GM18498 (cell line): ENCODE measurements around the gene GCDH.
A peak's percentile ranks its signal among the peaks of the same experiment; 100 is the strongest.
"Not testable (repeated sequence)": the region's sequence is repeated elsewhere in the genome, so short reads cannot be mapped to it uniquely, and the experiment has no call there.

ENCODE experiments used
- ATAC-seq: cut with Tn5 transposase; IDR thresholded peaks from one replicate; pipeline ENCODE4 v1.9.1; 2021; ENCODE audit warnings: mild to moderate bottlenecking, moderate library complexity; ENCODE audit not compliant: unreplicated experiment

Gene GCDH

DNA sequence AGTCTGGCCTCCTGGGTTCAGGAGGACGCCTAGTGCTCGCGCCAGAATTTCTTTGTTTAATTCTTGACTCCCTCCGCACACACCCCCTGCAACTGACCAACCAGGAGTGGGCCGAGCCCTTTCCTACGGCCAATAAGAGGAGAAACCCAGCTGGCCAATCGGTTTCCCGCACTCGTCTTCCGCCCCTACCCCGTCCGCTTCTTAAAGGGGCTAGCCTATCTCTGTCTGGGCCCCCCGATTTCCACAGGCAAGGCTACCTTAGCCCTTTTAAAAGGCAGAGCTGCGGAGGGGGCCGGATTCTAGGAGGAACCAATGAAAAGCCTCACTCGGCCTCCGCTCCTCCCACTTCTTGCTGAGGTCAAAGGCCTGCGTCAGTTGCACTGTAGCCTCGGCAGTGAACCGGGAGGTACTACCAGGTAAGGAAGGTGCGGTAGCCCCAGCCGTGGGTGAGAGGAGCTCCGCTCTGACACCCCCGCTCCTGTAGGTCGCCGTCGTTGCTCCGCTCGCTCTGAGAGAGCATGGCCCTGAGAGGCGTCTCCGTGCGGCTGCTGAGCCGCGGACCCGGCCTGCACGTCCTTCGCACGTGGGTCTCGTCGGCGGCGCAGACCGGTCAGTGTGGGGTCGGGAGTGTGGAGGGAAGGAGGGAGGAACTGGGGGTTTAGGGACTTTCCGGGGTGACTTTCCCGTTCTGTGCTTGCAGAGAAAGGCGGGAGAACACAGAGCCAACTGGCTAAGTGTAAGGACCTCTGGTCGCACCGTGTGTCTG, at the start of gene GCDH:
TSS of gene GCDH (plus strand) at position 374 of the 766 bp plus-strand sequence. CDS start at position 519, 145 bp downstream.
- ATAC-seq: peak; percentile 94

DNA sequence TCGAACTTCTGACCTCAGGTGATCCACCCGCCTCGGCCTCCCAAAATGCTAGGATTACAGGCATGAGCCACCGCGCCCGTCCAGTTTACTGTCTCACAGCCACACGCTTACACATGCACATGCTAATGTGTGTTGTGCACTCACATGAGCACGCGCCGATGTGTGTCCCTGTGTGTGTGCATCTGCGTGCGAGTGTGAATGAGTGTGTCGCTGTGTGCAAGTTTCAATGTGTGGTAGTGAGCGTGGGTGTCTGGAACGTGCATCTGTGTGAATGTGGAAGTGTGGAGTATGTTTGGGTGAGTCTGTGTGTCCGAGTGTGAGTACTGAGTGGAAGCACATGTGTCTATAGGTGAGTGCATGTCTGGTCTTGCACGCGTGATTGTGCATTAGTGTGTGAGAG, 48.4 kb upstream of the GCDH start:
- no peak for ATAC-seq

DNA sequence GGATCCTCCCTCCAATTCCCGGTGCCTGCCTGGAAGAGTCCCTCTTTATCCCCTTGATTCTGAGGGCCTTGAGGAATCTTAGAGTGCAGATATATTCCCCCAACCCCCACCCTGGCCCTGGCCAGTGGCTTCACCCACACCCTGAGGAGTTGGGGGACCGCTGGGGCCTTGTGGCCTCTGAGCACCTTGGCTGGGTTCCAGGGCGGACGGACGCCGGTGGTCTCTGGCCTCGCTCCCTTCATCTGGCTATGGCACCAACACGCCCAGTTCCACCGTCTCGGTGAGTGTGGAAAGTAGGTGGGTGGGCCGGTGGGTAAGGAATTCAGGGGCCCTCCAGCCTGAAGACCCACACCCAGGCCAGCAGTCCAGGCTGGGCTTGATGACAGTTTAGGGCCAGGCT, 47.6 kb upstream of the GCDH start:
- no peak for ATAC-seq

DNA sequence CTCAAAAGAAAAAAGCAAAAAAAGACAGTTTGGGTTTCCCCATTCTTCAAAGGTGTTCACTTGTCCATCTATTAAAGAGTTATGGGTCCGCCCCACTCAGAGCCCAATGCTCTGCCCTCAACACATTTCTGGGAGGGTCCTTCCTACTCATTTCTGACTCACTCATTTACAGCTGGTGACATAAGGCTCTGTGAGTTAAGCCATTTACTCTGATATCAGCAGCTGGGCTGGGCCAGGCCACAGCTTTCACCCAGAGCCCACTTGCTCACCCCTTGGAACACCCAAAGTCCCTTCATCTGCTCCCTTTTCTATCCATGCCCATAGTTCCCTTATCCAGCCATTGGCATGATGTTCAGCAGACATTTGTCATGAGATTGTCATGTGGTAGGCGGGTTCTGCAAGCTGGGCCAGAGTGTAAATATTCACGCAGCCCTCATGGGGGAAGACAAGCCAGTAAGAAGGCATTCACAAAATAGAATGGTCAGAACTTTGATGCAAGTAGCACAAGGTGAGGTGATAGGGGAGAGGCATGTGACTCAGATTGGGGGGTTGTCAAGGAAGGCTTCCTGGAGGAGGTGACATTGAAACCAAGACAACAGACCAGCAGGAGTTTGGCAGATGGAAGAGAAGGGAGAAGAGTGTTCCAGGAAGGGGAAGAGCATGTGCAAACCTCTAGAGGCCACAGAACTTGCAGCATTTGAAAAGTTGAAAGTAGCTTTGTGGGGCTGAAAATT, 46.8 kb upstream of the GCDH start:
- no peak for ATAC-seq

DNA sequence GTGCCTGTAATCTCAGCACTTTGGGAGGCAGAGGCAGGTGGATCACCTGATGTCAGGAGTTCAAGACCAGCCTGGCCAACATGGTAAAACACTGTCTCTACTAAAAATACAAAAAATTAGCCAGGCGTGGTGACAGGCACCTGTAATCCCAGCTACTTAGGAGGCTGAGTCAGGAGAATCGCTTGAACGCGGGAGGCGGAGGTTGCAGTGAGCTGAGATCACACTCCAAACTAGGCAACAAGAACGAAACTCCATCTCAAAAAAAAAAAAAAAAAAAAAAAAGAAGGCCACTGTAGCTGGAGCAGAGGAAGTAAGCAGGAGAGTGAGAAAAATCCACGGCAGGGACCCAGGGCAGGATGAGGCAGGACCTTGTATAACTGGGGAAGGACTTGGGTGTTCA, 44.3 kb upstream of the GCDH start:
- not testable (repeated sequence) for ATAC-seq

DNA sequence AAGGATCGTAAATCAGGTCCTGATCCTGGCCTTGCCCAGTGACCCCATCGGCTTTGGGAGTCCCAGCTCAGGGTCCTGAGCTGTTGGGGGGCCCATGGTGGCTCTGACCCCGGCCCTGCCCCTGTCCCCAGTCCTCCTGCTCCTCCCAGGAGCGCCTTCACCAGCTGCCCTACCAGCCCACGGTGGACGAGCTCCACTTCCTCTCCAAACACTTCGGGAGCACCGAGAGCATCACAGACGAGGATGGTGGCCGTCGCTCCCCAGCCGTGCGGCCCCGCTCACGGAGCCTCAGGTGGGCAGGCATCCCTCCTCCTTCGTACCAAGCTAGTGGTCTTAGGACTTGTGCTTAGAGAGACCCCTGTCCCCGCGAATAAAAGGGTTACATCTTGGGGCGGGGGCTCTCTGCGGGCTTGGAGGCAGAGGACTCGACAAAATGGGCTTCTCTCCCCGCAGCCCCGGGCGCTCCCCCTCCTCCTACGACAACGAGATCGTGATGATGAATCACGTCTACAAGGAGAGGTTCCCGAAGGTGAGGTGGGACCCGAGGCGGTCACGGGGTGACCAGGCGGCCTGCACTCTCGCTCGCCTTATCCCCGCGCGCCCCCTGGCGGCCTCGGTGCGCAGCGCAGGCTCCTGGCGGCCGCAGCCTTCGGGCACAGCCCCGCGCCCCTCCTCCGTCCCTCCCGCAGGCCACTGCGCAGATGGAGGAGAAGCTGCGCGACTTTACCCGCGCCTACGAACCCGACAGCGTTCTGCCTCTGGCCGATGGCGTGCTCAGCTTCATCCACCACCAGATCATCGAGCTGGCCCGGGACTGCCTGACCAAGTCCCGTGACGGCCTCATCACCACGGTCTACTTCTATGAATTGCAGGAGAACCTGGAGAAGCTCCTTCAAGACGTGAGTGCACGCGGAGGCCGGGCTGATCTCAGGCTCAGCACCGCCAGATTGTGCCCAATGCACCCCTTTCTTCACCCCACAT, 43.5 kb upstream of the GCDH start:
- peak; percentile 69 for ATAC-seq

DNA sequence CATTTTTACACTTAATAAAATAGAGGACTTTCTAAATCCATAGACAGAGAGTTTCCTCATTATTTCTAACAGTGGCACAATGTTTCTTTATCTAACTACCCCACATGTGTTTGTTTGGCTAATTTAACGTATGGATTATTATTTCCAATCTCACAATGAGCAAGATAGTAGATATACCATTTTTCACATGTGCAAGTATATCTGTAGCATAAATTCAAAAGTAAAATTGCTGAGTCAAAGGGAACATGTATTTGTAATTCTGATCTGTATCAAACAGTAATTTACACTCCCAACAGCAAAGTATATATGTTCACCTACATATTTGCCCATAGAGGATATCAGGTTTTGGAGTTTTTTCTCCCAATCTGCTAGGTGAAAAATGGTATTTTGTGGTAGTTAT, 34.3 kb upstream of the GCDH start:
- no peak for ATAC-seq

DNA sequence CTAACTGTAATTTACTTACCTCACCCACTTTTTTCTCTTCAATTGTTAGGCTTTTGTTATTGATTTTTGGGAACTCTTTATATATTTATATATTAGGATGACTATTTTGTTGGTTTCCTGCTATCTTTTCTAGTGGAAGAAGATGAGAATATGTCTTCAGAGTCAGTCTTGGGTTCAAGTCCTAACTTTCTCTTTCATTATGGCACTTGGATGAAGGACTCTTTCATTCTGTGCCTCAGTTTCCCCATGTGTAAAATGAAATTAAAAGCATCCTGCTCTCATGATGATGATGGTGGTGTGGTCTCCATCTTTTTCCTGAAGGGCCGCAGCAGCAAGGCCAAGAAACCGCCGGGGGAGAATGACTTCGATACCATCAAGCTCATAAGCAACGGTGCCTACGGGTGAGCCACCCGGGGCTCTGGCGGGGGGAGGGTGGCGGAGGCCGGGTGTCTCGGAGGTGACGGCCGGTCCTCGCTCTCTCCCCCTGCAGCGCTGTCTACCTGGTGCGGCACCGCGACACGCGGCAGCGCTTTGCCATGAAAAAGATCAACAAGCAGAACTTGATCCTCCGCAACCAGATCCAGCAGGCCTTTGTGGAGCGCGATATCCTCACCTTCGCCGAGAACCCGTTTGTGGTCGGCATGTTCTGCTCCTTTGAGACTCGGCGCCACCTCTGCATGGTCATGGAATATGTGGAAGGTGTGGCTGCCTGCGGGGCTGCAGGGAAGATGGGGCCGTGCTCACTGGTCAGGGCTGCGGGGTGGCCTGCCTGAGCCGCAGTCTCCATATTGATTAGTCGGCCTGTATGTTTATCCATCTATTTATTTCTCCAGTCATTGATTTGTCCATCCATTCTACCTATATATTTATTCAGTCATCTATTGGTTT, 32.7 kb upstream of the GCDH start:
- no peak for ATAC-seq

DNA sequence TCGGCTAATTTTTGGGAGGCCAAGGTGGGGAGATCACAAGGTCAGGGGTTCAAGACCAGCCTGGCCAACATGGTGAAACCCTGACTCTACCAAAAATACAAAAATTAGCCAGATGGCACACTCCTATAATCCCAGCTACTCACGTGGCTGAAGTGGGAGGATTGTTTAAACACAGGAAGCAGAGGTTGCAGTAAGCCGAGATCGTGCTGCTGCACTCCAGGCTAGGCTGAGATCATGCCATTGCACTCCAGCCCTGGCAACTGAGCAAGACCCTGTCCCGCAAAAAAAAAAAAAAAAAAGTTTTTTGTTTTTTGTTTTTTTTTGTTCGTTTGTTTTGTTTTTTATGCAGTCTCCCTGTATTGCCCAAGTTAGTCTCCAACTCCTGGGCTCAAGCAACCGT, 31.4 kb upstream of the GCDH start:
- no peak for ATAC-seq

DNA sequence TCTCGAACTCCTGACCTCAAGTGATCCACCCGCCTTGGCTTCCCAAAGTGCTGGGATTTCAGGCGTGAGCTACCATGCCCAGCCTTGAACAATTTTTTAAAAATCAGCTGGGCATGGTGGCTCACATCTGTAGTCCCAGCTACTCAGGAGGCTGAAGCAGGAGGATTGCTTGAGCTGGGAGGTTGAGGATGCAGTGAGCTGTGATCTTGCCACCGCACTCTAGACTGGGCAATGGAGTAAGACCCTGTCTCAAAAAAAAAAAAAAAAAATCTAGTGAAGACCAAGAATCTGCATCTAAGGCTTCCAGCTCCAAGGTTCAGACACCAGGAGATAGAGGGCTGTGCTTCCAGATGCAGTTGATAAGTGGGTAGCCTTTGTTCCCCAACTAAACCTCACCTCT, 26.8 kb upstream of the GCDH start:
- ATAC-seq: no peak

DNA sequence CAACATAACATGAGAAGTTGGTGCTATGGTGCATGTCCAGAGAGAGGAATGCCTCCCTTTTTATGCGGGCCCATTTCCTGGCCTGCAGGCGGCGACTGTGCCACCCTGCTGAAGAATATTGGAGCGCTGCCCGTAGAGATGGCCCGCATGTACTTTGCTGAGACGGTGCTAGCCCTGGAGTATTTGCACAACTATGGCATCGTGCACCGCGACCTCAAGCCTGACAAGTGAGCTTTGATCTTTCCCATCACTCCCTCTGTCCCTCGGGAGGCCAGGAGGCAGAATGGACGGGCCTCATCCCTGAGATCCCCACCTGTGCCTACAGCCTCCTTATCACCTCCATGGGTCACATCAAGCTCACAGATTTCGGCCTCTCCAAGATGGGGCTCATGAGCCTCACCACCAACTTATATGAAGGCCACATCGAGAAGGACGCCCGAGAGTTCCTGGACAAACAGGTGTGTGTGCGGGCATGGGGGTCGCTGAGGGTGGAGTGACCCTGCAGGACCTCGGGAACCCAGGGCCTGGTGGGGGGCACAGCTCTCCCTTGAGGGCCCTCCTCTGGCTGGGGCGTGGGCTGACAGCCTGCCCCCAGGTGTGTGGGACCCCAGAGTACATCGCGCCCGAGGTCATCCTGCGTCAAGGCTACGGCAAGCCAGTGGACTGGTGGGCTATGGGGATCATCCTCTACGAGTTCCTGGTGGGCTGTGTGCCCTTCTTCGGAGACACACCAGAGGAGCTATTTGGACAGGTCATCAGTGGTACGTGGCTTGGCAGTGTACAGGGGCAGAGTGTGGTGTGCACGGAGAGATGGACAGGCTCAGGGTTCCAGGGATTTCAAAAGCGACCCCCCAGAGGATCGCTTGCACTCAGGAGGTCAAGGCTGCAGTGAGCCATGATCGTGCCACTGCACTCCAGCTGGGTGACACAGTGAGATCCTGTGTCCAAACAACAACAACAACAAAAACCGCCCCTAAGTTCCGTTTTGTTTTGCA, 25.9 kb upstream of the GCDH start:
- no peak for ATAC-seq

DNA sequence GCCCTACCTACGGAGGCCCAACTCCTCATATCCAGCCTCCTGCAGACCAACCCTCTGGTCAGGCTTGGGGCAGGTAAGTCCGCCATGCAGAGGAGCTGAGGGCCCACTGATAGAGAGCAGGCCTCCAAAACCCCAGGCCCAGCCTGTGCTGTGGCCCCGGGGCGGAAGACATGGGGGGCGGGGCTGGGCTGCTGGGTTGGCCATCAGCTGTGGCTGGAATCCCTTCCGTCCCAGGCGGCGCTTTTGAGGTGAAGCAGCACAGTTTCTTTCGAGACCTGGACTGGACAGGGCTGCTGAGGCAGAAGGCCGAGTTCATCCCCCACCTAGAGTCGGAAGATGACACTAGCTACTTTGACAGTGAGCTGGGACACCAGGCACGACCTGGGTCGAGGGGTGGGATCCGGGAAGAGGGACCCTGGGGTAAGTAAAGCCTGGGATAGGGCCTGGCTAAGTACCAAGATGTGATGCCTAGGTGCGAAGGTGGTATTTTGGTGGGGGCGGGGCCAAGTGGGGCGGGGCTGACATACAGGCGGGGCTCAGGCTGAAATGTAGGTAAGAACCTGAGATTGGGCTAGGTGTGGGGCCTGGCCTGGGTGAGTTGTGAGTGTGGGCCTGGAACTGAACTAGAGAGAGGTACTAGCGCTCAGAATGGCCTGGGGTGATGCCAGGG, 25.1 kb upstream of the GCDH start:
- ATAC-seq: no peak

DNA sequence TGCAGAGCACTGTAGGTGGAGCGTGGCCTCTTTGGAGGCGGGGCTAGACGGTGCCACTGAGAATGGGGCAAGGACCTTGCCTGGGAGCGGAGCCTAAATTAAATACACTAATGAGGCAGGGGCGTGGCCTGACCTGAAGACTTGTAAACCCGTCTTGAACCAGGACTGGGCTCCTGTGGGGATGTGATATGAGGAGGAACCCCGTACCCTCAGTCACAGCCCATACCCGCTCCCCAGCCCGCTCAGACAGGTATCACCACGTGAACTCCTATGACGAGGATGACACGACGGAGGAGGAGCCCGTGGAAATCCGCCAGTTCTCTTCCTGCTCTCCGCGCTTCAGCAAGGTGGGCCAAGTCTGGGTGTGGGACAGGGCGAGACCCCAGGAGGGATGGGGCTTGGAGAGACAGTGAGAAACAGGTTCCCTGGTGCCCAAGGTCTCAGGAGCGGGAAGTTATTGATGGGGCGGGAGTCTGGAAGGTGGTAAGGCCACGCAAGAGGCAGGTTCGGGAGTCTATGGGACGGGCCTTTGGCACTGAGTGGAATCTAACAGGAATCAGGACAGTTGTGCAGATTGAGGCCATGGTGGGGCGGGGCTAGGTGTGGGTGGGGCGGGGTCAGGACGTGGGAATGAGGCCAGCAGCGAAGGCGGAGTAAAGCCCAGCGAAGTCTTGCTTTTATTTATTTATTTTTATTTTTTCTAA, 24.4 kb upstream of the GCDH start:
- no peak for ATAC-seq

DNA sequence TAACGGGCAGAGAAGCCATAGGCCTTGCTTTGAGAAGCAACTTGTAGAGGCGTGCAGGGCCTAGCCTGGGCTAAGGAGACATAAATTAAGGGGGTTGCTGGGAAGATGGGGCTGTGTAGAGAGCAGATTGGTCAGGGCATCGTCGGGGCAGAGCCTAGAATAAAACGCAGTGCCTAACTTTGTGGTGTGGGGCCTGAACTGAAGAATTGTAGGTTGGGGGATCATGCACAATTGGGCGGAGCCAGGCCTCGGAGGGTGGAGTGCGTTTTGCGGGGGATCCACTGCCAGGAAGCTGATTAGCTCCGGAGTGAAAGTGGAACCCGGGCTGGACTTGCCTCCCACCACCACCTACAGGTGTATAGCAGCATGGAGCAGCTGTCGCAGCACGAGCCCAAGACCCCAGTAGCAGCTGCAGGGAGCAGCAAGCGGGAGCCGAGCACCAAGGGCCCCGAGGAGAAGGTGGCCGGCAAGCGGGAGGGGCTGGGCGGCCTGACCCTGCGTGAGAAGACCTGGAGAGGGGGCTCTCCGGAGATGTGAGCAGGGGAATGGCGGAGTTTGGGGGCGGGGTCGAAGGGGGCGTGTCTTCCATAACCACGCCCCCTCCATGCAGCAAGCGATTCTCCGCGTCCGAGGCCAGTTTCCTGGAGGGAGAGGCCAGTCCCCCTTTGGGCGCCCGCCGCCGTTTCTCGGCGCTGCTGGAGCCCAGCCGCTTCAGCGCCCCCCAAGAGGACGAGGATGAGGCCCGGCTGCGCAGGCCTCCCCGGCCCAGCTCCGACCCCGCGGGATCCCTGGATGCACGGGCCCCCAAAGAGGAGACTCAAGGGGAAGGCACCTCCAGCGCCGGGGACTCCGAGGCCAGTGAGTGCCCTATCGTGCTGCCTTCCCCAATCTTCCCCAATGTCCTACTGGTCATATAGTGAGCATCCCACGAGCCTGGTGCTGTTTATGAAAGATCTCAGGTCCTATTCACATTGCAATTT, 23.6 kb upstream of the GCDH start:
- ATAC-seq: no peak

DNA sequence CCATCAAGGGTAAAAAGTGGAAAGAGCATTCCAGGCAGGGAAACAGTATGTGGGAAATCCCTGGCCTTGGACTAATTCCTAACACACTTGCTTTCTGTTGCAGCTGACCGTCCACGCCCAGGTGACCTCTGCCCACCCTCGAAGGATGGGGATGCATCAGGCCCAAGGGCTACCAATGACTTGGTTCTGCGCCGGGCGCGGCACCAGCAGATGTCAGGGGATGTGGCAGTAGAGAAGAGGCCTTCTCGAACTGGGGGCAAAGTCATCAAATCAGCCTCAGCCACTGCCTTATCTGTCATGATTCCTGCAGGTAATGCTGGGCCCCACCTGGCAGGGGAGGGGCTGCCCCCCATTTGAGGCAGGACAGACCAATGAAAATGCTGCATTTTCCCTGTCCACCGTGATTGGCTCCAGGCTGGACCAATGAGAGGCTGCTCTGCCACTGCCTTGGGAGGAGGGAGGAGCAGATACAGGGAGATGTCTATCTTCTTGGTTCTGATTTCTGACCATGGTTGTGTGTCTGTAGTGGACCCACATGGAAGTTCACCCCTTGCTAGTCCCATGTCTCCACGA, 22.3 kb upstream of the GCDH start:
- no peak for ATAC-seq

DNA sequence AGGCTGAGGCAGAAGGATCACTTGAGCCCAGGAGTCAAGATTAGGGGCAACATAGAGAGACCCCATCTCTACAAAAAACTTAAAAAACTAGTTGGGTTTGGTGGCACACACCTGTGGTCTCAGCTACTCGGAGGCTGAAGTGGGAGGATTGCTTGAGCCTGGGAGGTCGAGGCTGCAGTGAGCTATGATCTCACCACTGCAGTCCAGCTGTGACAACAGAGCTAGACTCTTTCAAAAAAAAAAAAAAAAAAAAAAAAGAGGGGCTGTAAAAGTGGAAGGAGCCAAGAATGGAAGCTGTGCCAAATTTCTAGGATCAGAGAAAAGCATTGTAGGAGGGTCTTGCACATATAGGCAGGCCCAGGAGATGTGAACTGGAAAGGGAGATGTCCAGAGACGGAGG, 19.3 kb upstream of the GCDH start:
- no peak for ATAC-seq
